K562 (cell line): Measurements from ENCODE around the gene SRPK2. TPM values are rescaled to one million over a fixed set of nuclear protein-coding genes. Genes with fewer than 3 reads are reported as not detected.

Experiments used
- ATAC-seq: fragments of 200-7000 bp; cut with Tn5 transposase; 3 replicates; pipeline ENCODE4 v1.9.1; 2020; ENCODE audit warnings: moderate library complexity
- BruUV-seq: library from RNA; stranded (reverse); fragments of 400-500 nt; replicated peaks from 2 replicates; lab custom pipeline; 2021; lab: Mats Ljungman, UMichigan
- CTCF ChIA-PET: fragments of 300-600 bp; formaldehyde crosslinking; extraction: SDS; loops from one replicate; lab custom pipeline; 2021; ENCODE audit warnings: low intra/inter-chr PET ratio; lab: Yijun Ruan, JAX
- POLR2A ChIA-PET: fragments of 300-600, 350-650 bp; sonication (Branson Sonifier 250); formaldehyde crosslinking; extraction: SDS; loops from one replicate; lab custom pipeline; 2021; ENCODE audit warnings: antibody characterized with exemption, inconsistent platforms; lab: Yijun Ruan, JAX
- DNase-seq, 4 experiments: peaks; one replicate each; pipeline versions ENCODE4 v3.0.0 to v3.0.0-alpha.2; 2011 to 2018; ENCODE audit warnings: low spot score in 3 of 4, mixed read lengths in 3 of 4; ENCODE audit errors: extremely low read depth in 1 of 4
- FAIRE-seq: peaks from 2 replicates; lab custom pipeline; 2011; peaks lifted over from hg19 to GRCh38; lab: Jason Lieb, UNC
- H2AFZ ChIP-seq: 2 replicates; pipeline ENCODE4 v1.6.0; 2011; ENCODE audit warnings: low read depth, low read length, control low read depth, inconsistent platforms
- H3K27ac ChIP-seq: fragments of 200-600 bp; 3 replicates; pipeline ENCODE4 v1.8.0; 2011; ENCODE audit warnings: low read depth, mild to moderate bottlenecking, control low read depth, inconsistent platforms, low read length, moderate library complexity, mixed read lengths; ENCODE audit errors: extremely low read depth
- H3K27me3 ChIP-seq, 2 experiments: fragments of 300-600 bp in 1 of 2; 2 replicates in 1 of 2; 3 replicates in 1 of 2; pipeline versions ENCODE4 v1.6.0 to v1.8.0; 2011; ENCODE audit warnings: inconsistent platforms in 2 of 2, low read length in 2 of 2, mild to moderate bottlenecking in 1 of 2, mixed read lengths in 1 of 2, moderate library complexity in 1 of 2; ENCODE audit not compliant: control insufficient read depth in 2 of 2, insufficient read depth in 2 of 2
- H3K36me3 ChIP-seq: fragments of 300-600 bp; 3 replicates; pipeline ENCODE4 v1.8.0; 2011; ENCODE audit warnings: mild to moderate bottlenecking, low read length, inconsistent platforms; ENCODE audit not compliant: control insufficient read depth, insufficient read depth
- H3K4me1 ChIP-seq, 2 experiments: fragments of 200-600 bp in 1 of 2; replicated peaks in 1 of 2; 2 replicates in 1 of 2; 3 replicates in 1 of 2; pipeline versions ENCODE4 v1.5.1 to v1.8.0; 2011; ENCODE audit warnings: inconsistent platforms in 2 of 2, low read length in 2 of 2, mild to moderate bottlenecking in 1 of 2, mixed read lengths in 1 of 2, moderate library complexity in 1 of 2; ENCODE audit not compliant: control insufficient read depth in 2 of 2, insufficient read depth in 2 of 2
- H3K4me2 ChIP-seq: 2 replicates; pipeline ENCODE4 v1.6.1; 2011; ENCODE audit warnings: low read length, control low read depth, inconsistent platforms, mixed read lengths; ENCODE audit not compliant: insufficient read depth
- H3K4me3 ChIP-seq: fragments of 200-600 bp; sonication (generic), shearing (Covaris generic); 2 replicates; pipeline ENCODE4 v1.5.1; 2016; ENCODE audit warnings: control low read depth, inconsistent platforms
- H3K79me2 ChIP-seq: fragments of 200-600 bp; 3 replicates; pipeline ENCODE4 v1.8.0; 2011; ENCODE audit warnings: low read length, inconsistent platforms; ENCODE audit not compliant: control insufficient read depth, insufficient read depth
- H3K9ac ChIP-seq, 2 experiments: 2 replicates each; pipeline versions ENCODE4 v1.6.0 to v1.6.1; 2011; ENCODE audit warnings: low read depth in 2 of 2, low read length in 2 of 2, control low read depth in 1 of 2, inconsistent platforms in 1 of 2, mild to moderate bottlenecking in 1 of 2, mixed read lengths in 1 of 2; ENCODE audit not compliant: insufficient read depth in 1 of 2
- H3K9me1 ChIP-seq: one replicate; pipeline ENCODE4 v1.6.0; 2011; ENCODE audit warnings: inconsistent platforms, mild to moderate bottlenecking, low read length, moderate library complexity; ENCODE audit not compliant: control insufficient read depth, insufficient read depth
- H3K9me3 ChIP-seq: replicated peaks from 2 replicates; pipeline ENCODE4 v1.5.1; 2011; ENCODE audit warnings: low read depth, low read length, inconsistent platforms; ENCODE audit not compliant: control insufficient read depth, insufficient read depth
- H4K20me1 ChIP-seq: replicated peaks from 2 replicates; pipeline ENCODE4 v1.6.1; 2011; ENCODE audit warnings: low read length, inconsistent platforms, mixed read lengths; ENCODE audit not compliant: control insufficient read depth, insufficient read depth
- ASH1L ChIP-seq: fragments of 450-650 bp; IDR thresholded peaks from 2 replicates; pipeline ENCODE4 v1.6.1; 2018; ENCODE audit warnings: borderline replicate concordance, mild to moderate bottlenecking, low read depth; ENCODE audit not compliant: partially characterized antibody
- IRF2 ChIP-seq: sonication (generic); formaldehyde crosslinking; IDR thresholded peaks from 2 replicates; pipeline ENCODE4 v1.8.1; 2022; ENCODE audit warnings: mild to moderate bottlenecking, missing genetic modification reagents
- NR2C2 ChIP-seq, 2 experiments: fragments of 200-800 bp in 1 of 2; sonication (Bioruptor generic) in 1 of 2; sonication (generic) in 1 of 2; formaldehyde crosslinking in 1 of 2; IDR thresholded peaks; 2 replicates each; pipeline versions ENCODE4 v1.6.1 to v1.8.0; 2016 to 2022; ENCODE audit warnings: mild to moderate bottlenecking in 1 of 2, missing compliant biosample characterization in 1 of 2, missing genetic modification characterization in 1 of 2, missing genetic modification reagents in 1 of 2
- PBX2 ChIP-seq, 2 experiments: IDR thresholded peaks in 1 of 2; conservative IDR thresholded peaks in 1 of 2; 2 replicates each; pipeline ENCODE4 v1.6.1; 2016; ENCODE audit warnings: low read depth in 2 of 2, mild to moderate bottlenecking in 1 of 2, missing compliant biosample characterization in 1 of 2, missing genetic modification characterization in 1 of 2, moderate library complexity in 1 of 2
- ZSCAN29 ChIP-seq: fragments of 450-650 bp; IDR thresholded peaks from 2 replicates; pipeline ENCODE4 v1.6.1; 2017
- WGBS: fragments of 100-300 bp; shearing (Covaris generic); methylation state at CpG from one replicate; pipeline ENCODE4 v1.1.6; 2016; ENCODE audit warnings: low coverage, mixed read lengths; ENCODE audit not compliant: insufficient coverage; ENCODE audit errors: missing lambda C conversion rate; 5-methylcytosine and 5-hydroxymethylcytosine counted together
- in situ Hi-C: fragments of 300-500 bp; cut with MboI; formaldehyde crosslinking; loops from 4 replicates; pipeline ENCODE4 v1.15.0; 2018; ENCODE audit warnings: inconsistent platforms, mixed read lengths
- intact Hi-C: fragments of 100-400 bp; cut with micrococcal nuclease; formaldehyde crosslinking; loops from 2 replicates; pipeline ENCODE4 v1.14.2; 2022
- polyA plus RNA-seq, 8 experiments: library from polyadenylated mRNA; depleted of rRNA in 4 of 8; stranded (reverse) in 5 of 8; unstranded in 3 of 8; fragments of >200 nt; fragmentation: Nextera tagmentation in 2 of 8; fragmentation: Illumina TruSeq in 1 of 8; extraction: Ambion mirVana in 2 of 8; extraction: Trizol in 1 of 8; gene quantifications; 2 replicates each; pipeline versions ENCODE4 v1.2.1 to v1.2.3, GENCODE V29; 2011 to 2014; ENCODE audit warnings: inconsistent platforms in 1 of 8, missing spikeins in 1 of 8
- total RNA-seq, 7 experiments: library from RNA; depleted of rRNA in 6 of 7; stranded (reverse); fragments of >200 nt in 6 of 7; fragmentation: Illumina TruSeq in 2 of 7; extraction: Trizol in 2 of 7; gene quantifications; 2 replicates each; pipeline versions ENCODE4 v1.2.1 to v1.2.3, GENCODE V29; 2011 to 2021; ENCODE audit warnings: low replicate concordance in 1 of 7
- TF ChIP-seq, protein P1 (sequence below): fragments of 450-650 bp; IDR thresholded peaks from 2 replicates; pipeline ENCODE4 v1.6.1; 2016; ENCODE audit warnings: mild to moderate bottlenecking

SRPK2 gene
- total and polyA plus RNA-seq, 9 of the 15 experiments (the other 6 are each of a cell fraction or from before 2014, with no cell fraction given): 21.5 to 44.7 (median 33.3) TPM

- no peak for TF ChIP-seq ASH1L
- TF ChIP-seq, protein P1, sequence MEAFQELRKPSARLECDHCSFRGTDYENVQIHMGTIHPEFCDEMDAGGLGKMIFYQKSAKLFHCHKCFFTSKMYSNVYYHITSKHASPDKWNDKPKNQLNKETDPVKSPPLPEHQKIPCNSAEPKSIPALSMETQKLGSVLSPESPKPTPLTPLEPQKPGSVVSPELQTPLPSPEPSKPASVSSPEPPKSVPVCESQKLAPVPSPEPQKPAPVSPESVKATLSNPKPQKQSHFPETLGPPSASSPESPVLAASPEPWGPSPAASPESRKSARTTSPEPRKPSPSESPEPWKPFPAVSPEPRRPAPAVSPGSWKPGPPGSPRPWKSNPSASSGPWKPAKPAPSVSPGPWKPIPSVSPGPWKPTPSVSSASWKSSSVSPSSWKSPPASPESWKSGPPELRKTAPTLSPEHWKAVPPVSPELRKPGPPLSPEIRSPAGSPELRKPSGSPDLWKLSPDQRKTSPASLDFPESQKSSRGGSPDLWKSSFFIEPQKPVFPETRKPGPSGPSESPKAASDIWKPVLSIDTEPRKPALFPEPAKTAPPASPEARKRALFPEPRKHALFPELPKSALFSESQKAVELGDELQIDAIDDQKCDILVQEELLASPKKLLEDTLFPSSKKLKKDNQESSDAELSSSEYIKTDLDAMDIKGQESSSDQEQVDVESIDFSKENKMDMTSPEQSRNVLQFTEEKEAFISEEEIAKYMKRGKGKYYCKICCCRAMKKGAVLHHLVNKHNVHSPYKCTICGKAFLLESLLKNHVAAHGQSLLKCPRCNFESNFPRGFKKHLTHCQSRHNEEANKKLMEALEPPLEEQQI: no peak
- TF ChIP-seq, all 486 proteins: peak for 0
These were observed 189.3 kb downstream of the SRPK2 start (continued) for GRCh38 chr7:105199386-105199785.

DNA sequence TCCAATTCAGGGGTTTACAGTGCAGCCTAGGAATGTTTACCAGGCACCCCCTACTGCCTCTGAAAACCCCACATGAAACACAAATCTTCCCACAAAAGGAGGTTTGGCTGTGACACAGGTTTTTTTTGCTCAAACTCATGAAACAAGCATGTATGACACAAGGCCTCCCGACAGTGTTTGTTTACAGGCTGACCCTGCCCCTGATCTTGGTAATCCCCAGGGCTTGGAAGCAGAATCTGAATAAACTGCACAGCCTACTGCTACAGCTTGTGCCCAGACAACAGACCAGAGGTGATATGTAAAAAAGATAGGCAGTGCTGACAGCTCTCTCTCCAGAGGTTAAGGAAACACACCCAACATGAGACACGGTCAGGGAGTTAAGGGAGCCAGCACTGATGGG, 190.5 kb downstream of the SRPK2 start:
- H3K9ac ChIP-seq: peak overlapping the region in 1 of 2 experiments; percentile 10; a peak in 1 of 4 replicates
- no peak overlapping the region for H2AFZ ChIP-seq
- peaks cover 0 to 10% of the 10 kb centered on the region in 2 experiments; a peak in 2 of 5 replicates for H3K4me1 ChIP-seq
- peaks cover 11% of the 10 kb centered on the region; the same call in 1 of the 2 replicates for H4K20me1 ChIP-seq
- no peaks in the 10 kb centered on the region for H3K9me1 ChIP-seq
- peak in 1 of 4 experiments; percentile 32 for DNase-seq
- no peak for FAIRE-seq
- ChIA-PET CTCF (no interaction called here), POLR2A (interaction anchor here (1.3 kb wide), 1 partner anchor 13 kb away, joined by 4 read pairs; no protein-coding TSS in a partner anchor)
- ATAC-seq: peak; percentile 77
- 21% methylated on average over 2 of the region's 2 CpGs for WGBS
- H3K27ac ChIP-seq: no peak overlapping the region
- no peak overlapping the region for H3K4me2 ChIP-seq
- intact Hi-C loops: no loop called here
- H3K27me3 ChIP-seq: no peaks in the 10 kb centered on the region
- in situ Hi-C loops: no loop called here
- no peaks in the 10 kb centered on the region for H3K79me2 ChIP-seq
- no TSS peak for BruUV-seq
- no peak overlapping the region for H3K4me3 ChIP-seq
- no peaks in the 10 kb centered on the region for H3K9me3 ChIP-seq
- peaks cover 12% of the 10 kb centered on the region for H3K36me3 ChIP-seq
- no peak for TF ChIP-seq IRF2 (CRISPR knock-in tag)
- no peak for TF ChIP-seq NR2C2 (CRISPR knock-in tag; IDR thresholded peaks at IDR 0.05)
- 0 out of 2 replicates have a peak, but pooled peaks have one; percentile 27 for TF ChIP-seq NR2C2 (tag; IDR thresholded peaks at IDR 0.05)
- no peak for TF ChIP-seq PBX2 (CRISPR knock-in tag; IDR thresholded peaks at IDR 0.05; ENCODE audit: low read depth)
- peak; percentile 90 for TF ChIP-seq PBX2 (tag; conservative IDR thresholded peaks at IDR 0.05; ENCODE audit: low read depth)
- no peak for TF ChIP-seq ZSCAN29
